WERI-Rb-1 (cell line): ENCODE measurements around the gene KDM7A.

Source experiments
- DNase-seq: peaks from one replicate; pipeline ENCODE4 v3.0.0-alpha.2; 2020
- H3K27ac ChIP-seq: fragments of 250-450 bp; sonication (Bioruptor Pico); 2 replicates; pipeline ENCODE4 v1.5.1; 2020; ENCODE audit warnings: mild to moderate bottlenecking, moderate library complexity
- H3K27me3 ChIP-seq: fragments of 250-450 bp; sonication (Bioruptor Pico); 2 replicates; pipeline ENCODE4 v1.5.1; 2021; ENCODE audit warnings: mild to moderate bottlenecking, low read depth, moderate library complexity; ENCODE audit not compliant: insufficient read depth, severe bottlenecking
- H3K36me3 ChIP-seq: fragments of 250-450 bp; sonication (Bioruptor Pico); 2 replicates; pipeline ENCODE4 v1.5.1; 2020; ENCODE audit warnings: mild to moderate bottlenecking, moderate library complexity
- H3K4me3 ChIP-seq: 2 replicates; pipeline ENCODE4 v1.5.1; 2011; ENCODE audit warnings: low read depth, mild to moderate bottlenecking, control low read depth, low read length
- H3K9me3 ChIP-seq: fragments of 250-450 bp; sonication (Bioruptor Pico); 2 replicates; pipeline ENCODE4 v1.5.1; 2021; ENCODE audit warnings: mild to moderate bottlenecking, moderate library complexity; ENCODE audit not compliant: severe bottlenecking
- CTCF ChIP-seq: IDR thresholded peaks from 2 replicates; pipeline ENCODE4 v1.5.1; 2011; ENCODE audit warnings: low read depth, mild to moderate bottlenecking, control low read depth, inconsistent platforms, low read length

KDM7A gene

GRCh38 chr7:140212100-140212881 is 35.5 kb upstream of the KDM7A start:
- no peak overlapping the region for H3K4me3 ChIP-seq
- H3K27me3 ChIP-seq: no peaks in the 10 kb centered on the region
- no peak for TF ChIP-seq CTCF
- no peaks in the 10 kb centered on the region for H3K36me3 ChIP-seq
- no peak overlapping the region for H3K27ac ChIP-seq
- H3K9me3 ChIP-seq: no peaks in the 10 kb centered on the region
- DNase-seq: no peak

GRCh38 chr7:140211698-140212097 is 34.9 kb upstream of the KDM7A start:
- H3K27ac ChIP-seq: no peak overlapping the region
- H3K36me3 ChIP-seq: no peaks in the 10 kb centered on the region
- no peak for TF ChIP-seq CTCF
- H3K9me3 ChIP-seq: no peaks in the 10 kb centered on the region
- no peaks in the 10 kb centered on the region for H3K27me3 ChIP-seq
- no peak overlapping the region for H3K4me3 ChIP-seq
- DNase-seq: no peak

- no peak for TF ChIP-seq CTCF
- Histone ChIP-seq H3K36me3 (no peaks in the 10 kb centered on the region), H3K27ac (no peak overlapping the region), H3K9me3 (no peaks in the 10 kb centered on the region), H3K27me3 (no peaks in the 10 kb centered on the region), H3K4me3 (no peak overlapping the region)
- DNase-seq: no peak
Observed at GRCh38 chr7:140209866-140210609, 33.3 kb upstream of the KDM7A start.

- Histone ChIP-seq H3K36me3 (no peaks in the 10 kb centered on the region), H3K27me3 (no peaks in the 10 kb centered on the region), H3K27ac (no peak overlapping the region), H3K4me3 (no peak overlapping the region), H3K9me3 (no peaks in the 10 kb centered on the region)
- TF ChIP-seq CTCF: no peak
- no peak for DNase-seq
Observed at GRCh38 chr7:140206616-140207389, 30.0 kb upstream of the KDM7A start.

- H3K27me3 ChIP-seq: no peaks in the 10 kb centered on the region
- H3K4me3 ChIP-seq: no peak overlapping the region
- DNase-seq: no peak
- no peaks in the 10 kb centered on the region for H3K9me3 ChIP-seq
- no peak overlapping the region for H3K27ac ChIP-seq
- TF ChIP-seq CTCF: no peak
- H3K36me3 ChIP-seq: no peaks in the 10 kb centered on the region
Observed at GRCh38 chr7:140205600-140205999, 28.8 kb upstream of the KDM7A start.
